Renal pelvis (tissue), 4 donors: ENCODE results near the gene KIF26B. TPM values are rescaled to one million over a fixed set of nuclear protein-coding genes. Genes with fewer than 3 reads are reported as not detected.
"Not testable (repeated sequence)": the region's sequence is repeated elsewhere in the genome, so short reads cannot be mapped to it uniquely, and the experiment has no call there.

Source experiments
- DNase-seq: peaks from one replicate; pipeline ENCODE4 v3.0.0-alpha.2; 2013
- polyA plus RNA-seq, 3 donors: library from polyadenylated mRNA; unstranded; fragments of 120-200 nt; gene quantifications; one replicate each; pipeline ENCODE4 v1.2.1, GENCODE V29; 2013; ENCODE audit not compliant: insufficient read length in 3 of 3

The KIF26B gene
- polyA plus RNA-seq, 3 donors: 29.9 to 39.3 (median 34.1) TPM

DNA sequence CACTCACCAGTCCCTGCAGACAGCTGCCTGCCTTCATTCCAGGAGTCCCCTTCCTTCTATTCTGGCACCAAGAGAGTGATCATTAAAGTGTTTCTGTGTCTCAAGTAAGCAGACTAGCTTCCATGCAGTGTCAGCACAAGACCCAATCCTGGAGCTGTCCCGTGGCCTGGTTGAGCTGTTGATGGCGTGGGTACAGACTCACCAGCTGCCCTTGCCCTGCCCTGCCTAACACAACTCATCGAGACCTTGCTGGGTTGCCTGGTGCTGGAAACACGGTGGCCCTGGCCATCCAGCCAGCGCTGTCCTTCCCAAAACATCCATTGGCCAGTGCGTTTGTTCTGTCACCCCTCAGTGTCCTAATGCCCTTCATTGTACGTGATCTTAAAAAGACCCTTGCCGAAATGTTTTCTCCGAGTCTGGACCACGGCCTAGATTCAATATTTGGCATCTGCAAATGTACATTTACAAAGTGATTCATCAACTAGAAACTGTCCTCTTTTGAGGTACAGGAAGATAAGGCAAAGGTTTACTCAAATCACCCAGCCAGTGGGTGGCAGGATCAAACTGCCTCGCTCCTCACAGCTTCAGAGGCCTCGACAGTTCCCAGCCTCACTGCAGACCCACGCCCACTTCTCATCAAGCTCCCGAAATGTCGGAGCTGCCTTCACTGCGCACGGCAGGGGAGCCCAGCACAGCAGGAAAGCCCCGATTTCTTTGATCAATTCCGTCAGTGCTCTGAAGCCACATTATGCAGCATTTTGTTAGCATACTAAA is 494.2 kb downstream of the KIF26B start:
- DNase-seq: no peak

GRCh38 chr1:245649666-245650065 is 494.9 kb downstream of the KIF26B start:
- DNase-seq: no peak

GRCh38 chr1:245650441-245650960 is 495.7 kb downstream of the KIF26B start:
- DNase-seq: no peak

GRCh38 chr1:245651093-245651492 is 496.3 kb downstream of the KIF26B start:
- DNase-seq: no peak

DNA sequence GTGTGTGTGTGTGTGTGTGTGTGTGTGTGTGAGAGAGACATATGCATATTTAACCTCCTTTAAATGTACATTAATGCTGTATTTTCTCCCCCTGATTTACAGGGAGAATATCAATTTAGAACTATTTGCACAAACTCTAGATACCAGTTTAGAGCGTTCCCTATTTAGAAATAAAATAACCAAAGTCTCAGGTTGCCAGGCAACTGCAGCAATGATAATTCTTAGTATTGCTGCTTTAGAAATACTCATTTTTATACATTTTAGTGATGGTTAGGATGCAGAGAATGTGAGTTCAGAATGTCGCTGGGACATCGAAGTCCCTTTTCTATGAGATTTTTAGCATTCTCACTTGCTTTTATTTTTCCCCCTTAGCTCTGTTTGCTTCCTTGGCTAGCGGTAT is 497.3 kb downstream of the KIF26B start:
- no peak for DNase-seq

DNA sequence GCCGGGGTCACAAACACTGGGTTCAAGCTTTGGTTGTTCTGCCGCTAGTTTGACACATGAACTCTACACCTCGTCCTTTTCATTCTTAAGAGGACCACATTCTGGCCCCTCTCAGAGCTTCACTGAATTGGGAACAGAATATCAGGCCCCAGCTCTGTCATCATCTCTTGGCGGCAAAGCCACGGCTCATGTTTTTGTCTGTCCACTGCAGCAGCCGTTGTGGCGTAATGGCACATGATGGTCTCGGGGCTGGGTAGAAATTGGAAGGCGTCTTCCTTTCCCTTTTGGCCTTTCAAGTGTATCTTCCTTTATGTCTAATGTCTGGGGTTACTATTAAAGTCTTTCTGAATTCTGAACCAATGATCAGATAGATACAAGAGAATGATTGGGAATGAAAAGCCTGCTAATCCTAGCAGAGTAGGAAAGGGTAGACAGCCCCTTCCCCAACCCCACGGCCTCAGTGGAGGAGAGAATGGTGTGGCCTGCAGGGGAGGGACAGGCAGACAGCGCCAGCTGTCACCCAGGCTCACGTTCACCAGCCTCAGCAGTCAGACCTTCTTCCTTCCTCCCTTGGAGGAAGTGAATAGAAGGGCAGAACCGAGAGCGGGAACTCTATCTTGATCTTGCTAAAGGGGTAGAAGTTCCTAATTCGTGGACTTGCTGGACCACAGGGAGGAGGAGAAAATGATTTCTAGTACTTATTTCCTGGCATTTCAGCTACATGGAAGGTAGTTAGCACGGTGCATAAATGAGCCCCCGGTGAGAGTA is 498.1 kb downstream of the KIF26B start:
- DNase-seq: no peak

DNA sequence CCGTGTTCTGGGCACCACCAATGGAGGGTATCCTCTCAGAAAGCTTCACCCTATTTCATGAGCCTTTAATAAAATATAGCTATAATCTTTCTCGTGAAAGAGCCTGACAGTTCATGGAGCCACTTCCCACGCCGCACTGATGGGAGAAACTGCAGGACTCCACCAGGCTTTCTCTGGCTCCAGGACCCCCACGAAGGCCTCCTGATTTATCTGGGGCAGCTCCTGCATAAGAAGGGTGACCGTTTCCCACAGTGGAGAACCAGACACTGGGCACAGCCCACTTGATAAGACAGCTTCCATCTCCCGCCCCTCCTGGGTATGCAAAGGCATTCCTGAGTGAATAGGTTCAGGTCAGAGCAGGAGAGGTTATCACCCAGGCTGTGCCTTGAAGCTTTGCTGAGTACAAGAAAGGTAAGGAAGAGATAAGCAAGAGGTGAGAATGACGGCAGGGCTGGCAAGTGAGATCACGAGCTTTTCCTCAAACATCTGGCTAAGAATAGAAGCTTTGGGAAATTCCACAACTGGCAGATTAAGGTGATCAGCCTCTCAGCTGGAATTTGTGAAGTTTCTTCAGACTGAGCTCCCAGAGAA is 499.8 kb downstream of the KIF26B start:
- DNase-seq: no peak

DNA sequence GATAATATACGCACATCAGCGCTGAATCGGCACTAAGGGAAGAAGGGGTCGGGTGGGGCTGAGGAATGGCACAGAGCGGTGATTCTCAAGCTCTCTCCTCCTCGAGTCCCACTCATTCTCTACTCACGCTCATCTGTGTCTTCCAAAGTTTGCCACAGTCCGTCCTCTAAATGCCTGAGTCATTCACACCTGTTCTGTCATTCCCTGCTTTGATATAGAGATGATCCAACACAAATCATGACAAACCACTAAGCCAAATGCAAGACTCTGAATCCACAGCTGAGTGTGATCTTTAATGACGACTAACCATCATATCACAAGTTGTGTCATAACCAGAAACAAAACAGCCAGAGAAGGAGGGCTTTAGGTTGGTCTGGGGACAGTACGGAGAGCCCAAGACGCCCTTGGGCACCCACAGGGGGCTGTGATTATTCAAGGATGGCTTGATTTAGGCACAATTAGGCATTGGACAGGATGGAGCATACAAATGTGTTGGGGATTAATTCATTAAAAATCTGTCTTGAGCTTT is 501.5 kb downstream of the KIF26B start:
- DNase-seq: no peak

DNA sequence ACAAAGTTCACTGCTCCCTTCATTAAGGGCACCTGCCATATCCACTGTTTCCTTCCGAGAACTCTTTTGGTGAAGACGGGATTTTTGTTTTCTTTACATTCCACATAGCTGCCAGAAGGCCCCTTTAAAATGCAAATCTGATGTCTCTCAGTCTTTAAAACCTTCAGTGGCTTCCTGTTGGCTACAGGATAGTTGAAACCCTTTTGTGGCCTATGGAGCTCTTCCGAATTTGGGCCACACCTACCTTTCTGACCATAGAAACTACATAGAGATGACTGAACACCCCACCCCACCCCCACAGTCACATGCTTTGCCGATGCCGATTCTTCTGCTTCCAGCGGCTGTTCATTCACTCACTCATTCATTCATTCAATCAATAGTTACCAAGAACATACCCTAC is 502.6 kb downstream of the KIF26B start:
- no peak for DNase-seq

DNA sequence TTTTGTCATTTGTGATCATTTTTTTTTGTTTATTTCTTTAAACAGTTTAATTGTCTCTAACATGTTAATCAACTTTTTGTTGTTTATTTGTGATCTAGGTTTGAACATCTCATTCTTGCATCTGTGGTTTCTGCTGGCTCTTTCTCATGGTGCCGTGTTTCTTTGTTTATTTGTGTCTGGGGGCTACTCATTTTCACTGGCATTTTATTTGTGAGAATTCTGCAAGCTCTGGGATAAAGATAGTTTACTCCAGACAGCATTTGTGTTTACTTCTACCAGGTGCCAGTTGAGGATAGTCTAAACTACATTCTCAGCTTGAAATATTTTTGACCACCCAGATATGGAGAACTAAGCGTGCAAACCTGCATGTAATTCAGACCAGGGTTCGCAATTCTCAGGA is 508.6 kb downstream of the KIF26B start:
- DNase-seq: no peak

DNA sequence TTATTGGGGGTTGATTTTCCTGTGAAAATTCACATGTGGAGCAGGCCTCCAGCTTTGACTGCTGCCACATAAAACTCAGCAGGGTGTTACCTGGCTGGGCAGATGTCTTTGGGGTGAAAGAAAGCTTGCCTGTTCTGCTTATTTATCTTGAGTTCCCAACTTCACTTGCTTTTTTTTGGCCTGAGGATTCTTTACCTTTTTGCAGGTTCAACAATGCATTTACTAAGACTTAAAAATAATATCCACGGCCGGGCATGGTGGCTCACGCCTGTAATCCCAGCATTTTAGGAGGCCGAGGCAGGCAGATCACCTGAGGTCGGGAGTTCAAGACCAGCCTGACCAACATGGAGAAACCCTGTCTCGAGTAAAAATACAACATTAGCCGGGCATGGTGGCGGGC is 509.1 kb downstream of the KIF26B start:
- no peak for DNase-seq

DNA sequence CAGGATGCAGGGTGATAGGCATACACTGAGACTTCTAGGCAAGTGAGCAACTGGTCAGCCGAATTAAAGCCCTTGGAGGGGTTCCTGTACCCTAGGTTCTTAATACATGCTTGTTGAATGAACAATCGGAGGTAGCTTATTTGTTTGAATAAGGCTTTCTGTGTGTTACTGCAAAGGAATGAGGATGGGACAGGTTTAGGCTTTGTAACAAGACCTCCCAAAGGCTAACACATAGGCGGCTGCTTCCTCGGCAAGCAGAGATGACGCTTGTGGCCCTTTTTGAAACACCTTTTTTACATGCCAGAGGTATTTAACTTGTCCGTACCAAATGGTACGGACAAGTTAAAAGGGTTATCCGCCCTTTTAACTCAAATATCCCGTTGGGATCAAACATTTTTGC is 511.6 kb downstream of the KIF26B start:
- no peak for DNase-seq

- DNase-seq: no peak
Observed at GRCh38 chr1:245671349-245671748, 516.6 kb downstream of the KIF26B start.

DNA sequence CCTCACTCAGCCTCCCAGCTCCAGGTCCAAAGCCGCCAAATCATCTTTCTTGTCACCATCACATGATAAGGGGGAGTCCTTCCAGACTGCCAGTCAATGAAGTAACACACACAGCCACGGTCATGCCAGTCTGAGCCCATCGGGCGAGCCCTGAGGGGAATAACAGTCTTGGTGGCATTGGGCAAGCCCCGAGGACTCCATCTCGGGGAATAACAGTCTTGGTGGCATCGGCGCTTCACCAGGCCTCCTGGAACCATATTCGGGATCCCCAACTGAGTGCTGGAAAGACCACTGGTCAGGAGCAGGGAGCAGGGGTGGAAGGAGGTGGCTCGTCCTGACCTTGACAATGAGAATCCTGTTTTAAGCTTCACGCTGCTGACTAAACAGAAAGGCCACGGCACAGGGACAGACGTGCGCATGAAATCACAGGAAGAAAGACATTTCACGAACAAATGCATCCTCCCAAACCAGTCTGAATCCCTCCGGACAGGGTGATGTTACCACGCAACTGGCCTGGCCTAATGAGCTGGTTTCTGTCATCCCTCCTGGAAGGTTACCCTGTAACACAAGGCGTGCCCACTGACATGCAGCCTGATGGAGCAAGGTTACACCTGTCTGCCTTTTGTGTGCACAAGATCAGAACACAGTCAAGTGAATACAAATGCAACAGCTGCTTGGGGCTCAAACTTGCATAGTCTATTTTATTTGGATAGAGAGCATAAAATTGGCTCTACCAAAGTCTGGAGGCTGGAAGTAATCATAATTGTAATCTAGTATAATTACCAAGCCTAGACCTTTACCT is 517.4 kb downstream of the KIF26B start:
- no peak for DNase-seq

DNA sequence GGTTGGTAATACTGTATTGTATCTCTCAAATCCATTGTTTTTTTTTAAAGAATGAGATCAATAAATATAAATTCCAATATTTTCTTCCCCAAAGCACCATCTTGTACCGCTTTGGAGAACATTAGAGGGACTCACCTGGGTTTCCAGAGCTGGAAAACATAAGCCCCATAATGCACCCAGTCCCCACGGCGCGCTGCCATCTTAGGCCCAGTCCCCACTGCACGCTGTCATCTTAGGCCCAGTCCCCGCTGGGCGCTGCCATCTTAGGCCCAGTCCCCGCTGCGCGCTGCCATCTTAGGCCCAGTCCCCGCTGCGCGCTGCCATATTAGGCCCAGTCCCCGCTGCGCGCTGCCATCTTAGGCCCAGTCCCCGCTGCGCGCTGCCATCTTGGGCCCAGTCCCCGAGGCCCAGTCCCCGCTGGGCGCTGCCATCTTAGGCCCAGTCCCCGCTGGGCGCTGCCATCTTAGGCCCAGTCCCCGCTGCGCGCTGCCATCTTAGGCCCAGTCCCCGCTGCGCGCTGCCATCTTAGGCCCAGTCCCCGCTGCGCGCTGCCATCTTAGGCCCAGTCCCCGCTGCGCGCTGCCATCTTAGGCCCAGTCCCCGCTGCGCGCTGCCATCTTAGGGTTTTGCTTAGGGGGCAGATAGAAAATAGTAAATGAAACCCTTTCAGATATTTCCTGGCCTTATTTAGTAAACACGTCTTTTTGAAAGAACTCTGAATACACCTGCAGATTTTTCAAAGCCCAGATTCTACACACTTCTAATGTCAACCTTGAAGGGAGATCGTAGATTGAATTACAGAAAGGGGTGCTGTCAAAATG is 518.3 kb downstream of the KIF26B start:
- not testable (repeated sequence) for DNase-seq

DNA sequence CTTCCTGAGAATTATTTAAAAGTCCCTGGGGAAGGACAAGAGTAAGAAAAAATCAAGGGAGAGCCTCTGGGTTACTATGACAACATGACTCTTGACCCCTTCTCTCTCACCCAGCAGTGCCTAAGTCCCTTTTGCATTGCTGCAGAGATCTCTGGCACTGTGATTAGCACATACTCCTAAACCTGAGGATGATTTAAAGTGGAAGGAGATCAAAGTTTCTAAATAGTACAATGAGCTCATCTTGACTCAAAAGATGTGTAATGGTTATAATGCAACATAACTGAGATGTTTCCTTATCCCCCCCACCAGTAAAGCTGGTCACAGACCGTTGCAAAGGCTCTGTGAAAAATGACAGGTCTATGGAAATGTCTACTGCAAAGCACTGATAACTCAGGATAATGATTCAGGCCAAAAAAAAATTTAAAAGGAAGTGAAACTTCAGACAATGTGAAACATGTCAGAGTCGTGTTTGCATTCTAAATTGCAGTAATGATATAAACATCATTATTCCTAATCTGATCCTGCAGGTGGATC is 519.2 kb downstream of the KIF26B start:
- no peak for DNase-seq

DNA sequence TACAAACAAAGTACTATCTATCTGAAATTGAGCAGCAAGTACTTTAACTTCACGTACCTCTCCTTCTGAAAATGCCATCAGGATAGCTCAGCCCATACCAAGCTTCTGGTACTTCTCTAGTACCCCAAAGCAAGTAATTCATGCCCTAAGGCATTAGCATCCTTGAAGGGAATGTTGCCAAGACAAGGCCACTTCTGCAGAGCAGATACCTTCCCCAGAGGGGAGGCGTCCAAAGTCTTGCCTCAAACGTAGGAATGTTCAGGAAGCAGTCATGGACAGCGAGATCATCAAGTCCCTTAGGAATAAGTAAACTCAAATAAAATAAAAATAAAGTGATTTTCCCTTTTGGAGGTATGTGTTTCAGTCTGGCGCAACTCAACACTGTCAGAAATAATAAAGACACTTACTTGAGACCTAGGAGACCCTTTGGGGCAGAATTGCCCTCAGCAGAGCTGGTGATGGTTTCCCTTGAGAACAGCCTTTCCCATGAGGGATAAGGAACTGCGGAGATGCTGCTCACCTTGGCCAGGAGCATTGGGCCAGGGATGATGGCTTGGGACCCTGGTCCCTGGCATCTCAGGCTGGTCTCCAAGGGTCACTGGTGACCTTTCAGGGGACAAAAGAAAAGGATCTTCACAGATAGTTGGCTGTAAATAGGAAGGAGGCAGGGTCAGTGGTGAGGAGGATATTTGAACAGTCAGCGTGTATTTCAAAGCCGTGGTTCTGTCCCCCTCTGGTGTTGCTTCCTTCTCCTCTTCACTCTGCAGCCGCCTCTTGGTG is 522.9 kb downstream of the KIF26B start:
- DNase-seq: no peak

- DNase-seq: no peak
Observed at GRCh38 chr1:245678860-245679411, 524.2 kb downstream of the KIF26B start.
